ENCODE results near the gene GBP6.
"Not testable (repeated sequence)": the region's sequence is repeated elsewhere in the genome, so short reads cannot be mapped to it uniquely, and the experiment has no call there.

GBP6 gene

GRCh38 chr1:89369331-89369730 is 5.5 kb downstream of the GBP6 start:
- no peak for DNase-seq (ENCODE audit: extremely low read depth in 1 of 2, low read depth in 1 of 2)

GRCh38 chr1:89373810-89374209 is 10.0 kb downstream of the GBP6 start:
- not testable (repeated sequence) for DNase-seq (ENCODE audit: extremely low read depth in 1 of 2, low read depth in 1 of 2)

GRCh38 chr1:89378001-89378400 is 14.1 kb downstream of the GBP6 start:
- DNase-seq (ENCODE audit: extremely low read depth in 1 of 2, low read depth in 1 of 2) = no peak

GRCh38 chr1:89381618-89382017 is 17.8 kb downstream of the GBP6 start:
- DNase-seq (ENCODE audit: extremely low read depth in 1 of 2, low read depth in 1 of 2) = no peak

GRCh38 chr1:89382479-89382878 is 18.6 kb downstream of the GBP6 start:
- no peak for DNase-seq (ENCODE audit: extremely low read depth in 1 of 2, low read depth in 1 of 2)

GRCh38 chr1:89383185-89383584 is 19.3 kb downstream of the GBP6 start:
- DNase-seq (ENCODE audit: extremely low read depth in 1 of 2, low read depth in 1 of 2) = no peak

- no peak for DNase-seq (ENCODE audit: extremely low read depth in 1 of 2, low read depth in 1 of 2)
Observed at GRCh38 chr1:89390707-89391106, 26.8 kb downstream of the GBP6 start.

- DNase-seq (ENCODE audit: extremely low read depth in 1 of 2, low read depth in 1 of 2) = no peak
Observed at GRCh38 chr1:89391686-89392085, 27.8 kb downstream of the GBP6 start.

GRCh38 chr1:89394851-89395250 is 31.0 kb downstream of the GBP6 start:
- DNase-seq (ENCODE audit: extremely low read depth in 1 of 2, low read depth in 1 of 2) = no peak

- no peak for DNase-seq (ENCODE audit: extremely low read depth in 1 of 2, low read depth in 1 of 2)
Observed at GRCh38 chr1:89396902-89397301, 33.0 kb downstream of the GBP6 start.

GRCh38 chr1:89405275-89405929 is 41.5 kb downstream of the GBP6 start:
- DNase-seq (ENCODE audit: extremely low read depth in 1 of 2, low read depth in 1 of 2) = no peak

GRCh38 chr1:89407360-89407759 is 43.5 kb downstream of the GBP6 start:
- DNase-seq (ENCODE audit: extremely low read depth in 1 of 2, low read depth in 1 of 2) = no peak

- DNase-seq (ENCODE audit: extremely low read depth in 1 of 2, low read depth in 1 of 2) = not testable (repeated sequence)
Observed at GRCh38 chr1:89407768-89408167, 43.9 kb downstream of the GBP6 start.

GRCh38 chr1:89425056-89425455 is 61.2 kb downstream of the GBP6 start:
- DNase-seq (ENCODE audit: extremely low read depth in 1 of 2, low read depth in 1 of 2) = no peak

- DNase-seq (ENCODE audit: extremely low read depth in 1 of 2, low read depth in 1 of 2) = no peak
Observed at GRCh38 chr1:89429062-89429461, 65.2 kb downstream of the GBP6 start.

GRCh38 chr1:89429681-89430080 is 65.8 kb downstream of the GBP6 start:
- not testable (repeated sequence) for DNase-seq (ENCODE audit: extremely low read depth in 1 of 2, low read depth in 1 of 2)

- no peak for DNase-seq (ENCODE audit: extremely low read depth in 1 of 2, low read depth in 1 of 2)
Observed at GRCh38 chr1:89433421-89433820, 69.6 kb downstream of the GBP6 start.

- DNase-seq (ENCODE audit: extremely low read depth in 1 of 2, low read depth in 1 of 2) = not testable (repeated sequence)
Observed at GRCh38 chr1:89434058-89434780, 70.4 kb downstream of the GBP6 start.

All from activated CD8-positive, alpha-beta memory T cell treated with anti-CD3 and anti-CD28 coated beads for 1 hour (primary cell).